Gastroesophageal sphincter (tissue), 3 donors: Measurements from ENCODE around the gene CNTN2.

Experiments used
- CTCF ChIP-seq, 4 experiments: fragments of 200-600 bp in 2 of 4; fragments of 450-650 bp in 2 of 4; sonication (generic) in 1 of 4; IDR thresholded peaks; one replicate each; pipeline ENCODE4 v1.5.1; 2017 to 2019; ENCODE audit warnings: antibody characterized with exemption in 4 of 4, mild to moderate bottlenecking in 2 of 4, moderate library complexity in 2 of 4
- EP300 ChIP-seq: sonication (generic); formaldehyde crosslinking; IDR thresholded peaks from one replicate; pipeline ENCODE4 v1.6.1; 2017; ENCODE audit warnings: antibody characterized with exemption, mild to moderate bottlenecking
- POLR2A ChIP-seq, 2 donors: fragments of 450-650 bp; IDR thresholded peaks; one replicate each; pipeline ENCODE4 v1.6.1; 2017; ENCODE audit warnings: antibody characterized with exemption in 2 of 2, mild to moderate bottlenecking in 2 of 2, moderate library complexity in 1 of 2

- TF ChIP-seq CTCF (IDR thresholded peaks at IDR 0.05) (no peak), POLR2A (IDR thresholded peaks at IDR 0.05) (no peak), EP300 (no peak)
These were observed 39.4 kb downstream of the CNTN2 start for GRCh38 chr1:205082431-205082830.
